CD4-positive, CD25-positive, alpha-beta regulatory T cell (primary cell): Measurements from ENCODE around the gene PLEKHG4B. TPM values are rescaled to one million over a fixed set of nuclear protein-coding genes. Genes with fewer than 3 reads are reported as not detected.

ENCODE experiments used
- ATAC-seq, 2 donors: fragments of 150-1000 bp; cut with Tn5 transposase; one replicate each; pipeline ENCODE4 v1.10.0; 2021; ENCODE audit warnings: low read depth in 2 of 2, moderate number of reproducible peaks in 2 of 2, moderate library complexity in 1 of 2
- DNase-seq, 3 donors: peaks; one replicate each; pipeline versions ENCODE4 v3.0.0 to v3.0.0-alpha.2; 2012 to 2022; ENCODE audit warnings: mixed read lengths in 1 of 3
- H3K27ac ChIP-seq: one replicate; pipeline ENCODE4 v1.7.0; 2013; ENCODE audit warnings: mild to moderate bottlenecking, low read length; ENCODE audit not compliant: insufficient read depth, poor library complexity, severe bottlenecking
- H3K27me3 ChIP-seq: one replicate; pipeline ENCODE4 v1.7.0; 2013; ENCODE audit warnings: low read length; ENCODE audit not compliant: control insufficient read depth, insufficient read depth
- H3K36me3 ChIP-seq: one replicate; pipeline ENCODE4 v1.7.0; 2013; ENCODE audit warnings: mild to moderate bottlenecking, low read length, moderate library complexity; ENCODE audit not compliant: control insufficient read depth, insufficient read depth
- H3K4me1 ChIP-seq: 2 replicates; pipeline ENCODE4 v1.7.0; 2013; ENCODE audit warnings: mild to moderate bottlenecking, low read length; ENCODE audit not compliant: insufficient read depth, control insufficient read depth, poor library complexity, severe bottlenecking
- H3K4me3 ChIP-seq: one replicate; pipeline ENCODE4 v1.7.0; 2013; ENCODE audit warnings: low read depth, mild to moderate bottlenecking, low read length, moderate library complexity
- H3K9me3 ChIP-seq, 2 experiments: 1 replicate in 1 of 2; 2 replicates in 1 of 2; pipeline ENCODE4 v1.7.0; 2013; ENCODE audit warnings: low read length in 2 of 2, mild to moderate bottlenecking in 1 of 2, moderate library complexity in 1 of 2; ENCODE audit not compliant: control insufficient read depth in 2 of 2
- H3K27ac Mint-ChIP-seq, 3 donors: one replicate each; pipeline ENCODE4 v1.8.0; 2020 to 2022; ENCODE audit warnings: mild to moderate bottlenecking in 3 of 3, mixed read lengths in 3 of 3, moderate library complexity in 2 of 3
- H3K27me3 Mint-ChIP-seq: one replicate; pipeline ENCODE4 v1.8.0; 2022; ENCODE audit warnings: mild to moderate bottlenecking, mixed read lengths
- H3K36me3 Mint-ChIP-seq: one replicate; pipeline ENCODE4 v1.8.0; 2020; ENCODE audit warnings: mixed read lengths
- H3K4me1 Mint-ChIP-seq, 4 donors: one replicate each; pipeline ENCODE4 v1.8.0; 2020 to 2022; ENCODE audit warnings: mixed read lengths in 4 of 4, mild to moderate bottlenecking in 1 of 4
- H3K4me3 Mint-ChIP-seq, 4 donors: one replicate each; pipeline ENCODE4 v1.8.0; 2020 to 2022; ENCODE audit warnings: mild to moderate bottlenecking in 4 of 4, mixed read lengths in 4 of 4, moderate library complexity in 3 of 4
- H3K9me3 Mint-ChIP-seq, 7 donors: one replicate each; pipeline ENCODE4 v1.8.0; 2020 to 2022; ENCODE audit warnings: mixed read lengths in 7 of 7, mild to moderate bottlenecking in 3 of 7, moderate library complexity in 2 of 7
- polyA plus RNA-seq, 4 donors: library from polyadenylated mRNA; unstranded; fragments of 300-500 nt; fragmentation: Illumina TruSeq; gene quantifications; one replicate each; pipeline ENCODE4 v1.2.3, GENCODE V29; 2021
- total RNA-seq: library from RNA; stranded (reverse); gene quantifications from one replicate; pipeline ENCODE4 v1.2.3, GENCODE V29; 2022

The PLEKHG4B gene
- total and polyA plus RNA-seq, 5 donors from 2014 or later = not detected

DNA sequence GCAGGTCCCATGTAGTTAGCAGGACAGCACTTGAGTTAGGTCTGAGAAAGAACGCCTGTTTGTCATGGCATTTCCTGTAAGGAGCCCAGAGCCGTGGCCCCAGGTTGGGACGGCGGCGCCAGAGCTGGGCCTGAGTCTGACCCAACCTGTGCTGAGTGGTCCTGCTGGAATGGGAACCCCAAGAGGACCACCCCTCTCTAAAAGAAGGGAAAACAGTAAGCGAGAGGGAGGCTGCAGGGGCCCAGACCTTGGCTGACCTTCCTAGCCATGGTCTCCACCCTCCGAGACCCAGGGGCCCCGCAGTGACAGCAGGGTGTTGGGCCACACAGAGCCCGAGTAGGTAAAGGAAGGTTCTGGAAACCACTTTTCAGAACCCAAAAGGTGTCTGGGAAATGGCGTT, 97.5 kb downstream of the PLEKHG4B start:
- no peaks in the 10 kb centered on the region for H3K9me3 ChIP-seq
- H3K4me1 ChIP-seq = peaks cover 9% of the 10 kb centered on the region
- ATAC-seq (no peak), DNase-seq (no peak)
- no peaks in the 10 kb centered on the region for H3K36me3 ChIP-seq
- no peaks in the 10 kb centered on the region for H3K27me3 ChIP-seq
- Mint-ChIP-seq H3K27me3 (no peaks in the 10 kb centered on the region), H3K9me3 (no peaks in the 10 kb centered on the region), H3K27ac (no peak overlapping the region), H3K4me3 (no peak overlapping the region), H3K36me3 (no peaks in the 10 kb centered on the region), H3K4me1 (peaks cover 0 to 8% (median 5%) of the 10 kb centered on the region in 4 donors)
- H3K4me3 ChIP-seq = no peak overlapping the region
- no peak overlapping the region for H3K27ac ChIP-seq

DNA sequence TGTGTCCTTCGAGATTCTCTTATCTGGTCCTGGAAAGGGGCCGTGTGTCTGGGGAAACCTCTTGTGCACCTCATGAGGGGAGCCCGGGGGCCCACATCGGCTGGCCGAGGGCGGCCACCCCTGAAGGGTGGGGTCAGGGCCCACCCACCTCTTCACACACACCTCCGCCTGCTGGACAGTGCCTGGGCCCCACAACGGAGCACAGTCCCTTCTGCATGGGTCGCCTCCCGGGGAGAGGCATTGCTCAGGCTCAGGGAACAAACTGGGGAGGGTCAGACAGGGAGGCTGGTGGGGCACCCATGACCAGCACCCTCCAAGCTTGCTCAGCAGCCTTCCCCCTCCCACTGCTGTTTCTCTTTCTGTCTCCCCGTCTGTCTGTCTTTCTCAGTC, 98.0 kb downstream of the PLEKHG4B start:
- Histone ChIP-seq H3K4me3 (no peak overlapping the region), H3K9me3 (no peaks in the 10 kb centered on the region), H3K4me1 (peaks cover 9% of the 10 kb centered on the region), H3K27me3 (no peaks in the 10 kb centered on the region), H3K36me3 (no peaks in the 10 kb centered on the region), H3K27ac (no peak overlapping the region)
- ATAC-seq (no peak), DNase-seq (no peak)
- H3K4me1 Mint-ChIP-seq = peaks cover 0 to 8% (median 5%) of the 10 kb centered on the region in 4 donors
- no peaks in the 10 kb centered on the region for H3K9me3 Mint-ChIP-seq
- H3K4me3 Mint-ChIP-seq = peak overlapping the region in 1 of 4 donors; percentile 43
- H3K36me3 Mint-ChIP-seq = no peaks in the 10 kb centered on the region
- no peaks in the 10 kb centered on the region for H3K27me3 Mint-ChIP-seq
- H3K27ac Mint-ChIP-seq = peak overlapping the region in 1 of 3 donors; percentile 47

DNA sequence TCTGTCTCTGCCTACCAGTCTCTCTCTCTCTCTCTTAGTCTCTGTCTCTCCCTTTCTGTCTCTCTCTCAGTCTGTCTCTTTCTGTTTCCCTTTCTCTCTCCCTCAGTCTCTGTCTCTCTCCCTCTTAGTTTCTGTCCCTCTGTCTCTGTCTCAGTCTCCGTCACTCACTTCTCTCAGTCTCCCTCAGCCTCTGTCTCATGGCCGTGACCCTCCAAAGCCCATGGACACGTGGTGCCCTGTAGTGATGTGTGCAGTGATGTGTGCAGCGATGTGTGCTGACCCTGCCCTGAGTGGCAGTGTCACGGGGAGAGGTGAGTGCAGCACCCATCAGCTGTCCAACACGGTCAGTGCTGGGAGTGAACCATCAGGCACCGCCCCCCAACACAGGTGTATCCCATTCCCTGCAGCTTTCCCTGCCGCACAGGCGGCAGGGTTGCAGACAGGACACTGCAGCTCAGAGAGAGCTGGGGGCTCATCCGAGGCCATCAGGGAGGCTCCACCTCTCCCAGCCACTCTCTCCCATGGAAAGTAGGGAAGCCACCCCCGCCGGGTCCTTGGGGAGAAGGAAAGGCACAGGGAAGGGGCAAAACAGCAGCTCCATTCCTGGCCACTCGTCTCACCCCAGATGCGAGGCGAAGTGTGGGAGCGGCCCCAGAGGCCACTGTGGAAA, 98.5 kb downstream of the PLEKHG4B start:
- H3K27ac ChIP-seq = no peak overlapping the region
- no peaks in the 10 kb centered on the region for H3K36me3 ChIP-seq
- H3K27me3 ChIP-seq = no peaks in the 10 kb centered on the region
- Mint-ChIP-seq H3K27me3 (no peaks in the 10 kb centered on the region), H3K4me1 (peaks cover 0 to 8% (median 5%) of the 10 kb centered on the region in 4 donors), H3K4me3 (peak overlapping the region in 1 of 4 donors; percentile 43), H3K9me3 (no peaks in the 10 kb centered on the region), H3K36me3 (no peaks in the 10 kb centered on the region), H3K27ac (peak overlapping the region in 1 of 3 donors; percentile 47)
- H3K4me3 ChIP-seq = no peak overlapping the region
- peaks cover 9% of the 10 kb centered on the region for H3K4me1 ChIP-seq
- no peak for ATAC-seq
- no peaks in the 10 kb centered on the region for H3K9me3 ChIP-seq
- DNase-seq = no peak

DNA sequence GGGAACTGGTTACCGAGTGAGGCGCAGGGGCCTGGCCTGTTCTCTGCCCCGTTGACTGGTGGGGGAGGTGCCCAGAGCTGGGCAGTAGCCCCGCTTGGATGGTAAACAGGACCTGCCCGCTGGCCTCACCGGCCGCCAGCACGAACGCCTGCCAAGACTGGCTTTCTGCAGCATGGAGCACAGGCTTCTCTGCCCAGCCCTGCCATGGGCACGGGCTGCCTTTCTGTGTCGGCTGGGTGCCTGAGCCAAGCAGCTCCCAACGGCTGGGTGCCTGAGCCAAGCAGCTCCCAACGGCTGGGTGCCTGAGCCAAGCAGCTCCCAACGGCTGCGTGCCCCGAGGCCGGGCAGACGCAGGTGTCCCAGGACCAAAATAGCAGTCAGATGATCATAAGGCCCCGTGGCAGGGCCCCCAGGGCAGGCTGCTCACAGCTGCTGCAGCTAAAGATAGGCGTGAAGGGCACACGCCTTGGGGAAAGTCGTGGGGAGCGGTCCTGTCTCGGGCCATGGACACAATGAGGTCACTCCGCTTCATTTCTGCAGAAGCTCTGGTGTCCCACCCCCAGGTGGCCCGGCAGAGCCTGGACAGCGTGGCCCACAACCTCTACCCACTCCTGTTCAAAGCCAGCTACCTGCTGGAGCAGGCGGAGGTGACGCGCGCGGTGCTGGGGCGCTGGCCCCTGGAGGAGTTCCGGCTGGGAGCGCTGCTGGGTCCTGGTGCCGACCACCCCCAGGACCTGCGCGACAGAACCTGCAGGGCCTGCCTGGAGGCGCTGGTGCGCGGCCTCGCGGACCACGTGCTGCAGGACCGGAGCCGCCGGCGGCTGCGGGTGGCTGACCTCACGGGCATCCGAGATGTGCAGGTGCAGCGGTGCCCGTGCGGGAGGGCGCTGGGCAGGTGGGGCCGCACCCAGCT, 99.3 kb downstream of the PLEKHG4B start, which contains the start of gene LRRC14B:
TSS of gene LRRC14B (plus strand) at position 460 of the 913 bp plus-strand sequence. CDS start at position 504, 44 bp downstream.
- H3K4me1 Mint-ChIP-seq = peaks cover 0 to 8% (median 5%) of the 10 kb centered on the region in 4 donors

DNA sequence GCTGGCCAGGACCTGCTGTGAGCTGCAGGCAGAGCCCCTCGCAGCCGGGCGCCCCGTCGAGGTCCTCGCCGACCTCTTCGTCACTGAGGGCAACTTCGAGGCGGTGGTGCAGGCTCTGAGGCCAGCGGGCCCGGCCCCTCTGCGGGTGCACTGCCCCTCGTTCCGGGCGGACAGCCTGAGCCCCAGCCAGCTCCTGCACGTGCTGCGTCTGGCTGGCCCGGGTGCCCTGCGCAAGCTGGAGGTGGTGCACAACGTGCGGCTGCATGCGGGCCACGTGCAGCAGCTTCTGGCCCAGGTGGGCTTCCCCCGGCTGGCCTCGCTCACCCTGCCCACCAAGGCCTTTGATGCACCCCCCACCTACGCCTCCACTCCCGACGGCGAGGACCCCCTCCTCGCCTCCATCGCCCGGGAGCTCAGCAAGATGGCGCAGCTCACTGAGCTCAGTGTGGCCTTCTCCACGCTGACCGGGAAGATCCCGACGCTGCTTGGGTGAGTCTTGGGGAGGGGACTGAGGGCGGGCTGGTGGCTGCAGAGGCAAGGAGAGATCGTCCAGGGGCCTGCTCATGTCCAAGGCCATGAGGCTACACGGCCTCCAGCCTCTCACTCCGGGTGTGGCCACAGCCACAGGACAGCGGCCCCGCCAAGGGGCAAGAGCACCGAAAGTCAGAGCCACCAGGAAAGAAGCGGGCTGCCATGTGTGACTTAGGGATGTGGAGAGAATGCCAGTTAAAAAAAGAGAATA, 100.2 kb downstream of the PLEKHG4B start:
- ATAC-seq (no peak), DNase-seq (no peak)
- H3K4me1 Mint-ChIP-seq = peaks cover 0 to 8% (median 5%) of the 10 kb centered on the region in 4 donors
- H3K4me3 Mint-ChIP-seq = no peak overlapping the region
- Histone ChIP-seq H3K9me3 (no peaks in the 10 kb centered on the region), H3K27ac (no peak overlapping the region), H3K4me3 (no peak overlapping the region), H3K27me3 (no peaks in the 10 kb centered on the region), H3K4me1 (peaks cover 9% of the 10 kb centered on the region), H3K36me3 (no peaks in the 10 kb centered on the region)
- no peak overlapping the region for H3K27ac Mint-ChIP-seq
- H3K36me3 Mint-ChIP-seq = no peaks in the 10 kb centered on the region
- H3K9me3 Mint-ChIP-seq = no peaks in the 10 kb centered on the region
- no peaks in the 10 kb centered on the region for H3K27me3 Mint-ChIP-seq

More for the DNA sequence above, 99.3 kb downstream of the PLEKHG4B start, which contains the start of gene LRRC14B:
- Histone ChIP-seq H3K27me3 (no peaks in the 10 kb centered on the region), H3K4me1 (peaks cover 9% of the 10 kb centered on the region), H3K9me3 (no peaks in the 10 kb centered on the region), H3K36me3 (no peaks in the 10 kb centered on the region), H3K27ac (no peak within 1 kb of the TSS), H3K4me3 (no peak within 1 kb of the TSS)
- Mint-ChIP-seq H3K27ac (peak within 1 kb of the TSS in 1 of 3 donors; percentile 47), H3K36me3 (no peaks in the 10 kb centered on the region), H3K27me3 (no peaks in the 10 kb centered on the region), H3K9me3 (no peaks in the 10 kb centered on the region), H3K4me3 (peak within 1 kb of the TSS in 1 of 4 donors; percentile 29)
- ATAC-seq (no peak), DNase-seq (peak in 1 of 3 donors; percentile 9)

GRCh38 chr5:192691-192969, 100.7 kb downstream of the PLEKHG4B start:
- H3K27ac ChIP-seq = no peak overlapping the region
- Mint-ChIP-seq H3K4me3 (no peak overlapping the region), H3K27me3 (no peaks in the 10 kb centered on the region), H3K4me1 (peaks cover 0 to 8% (median 5%) of the 10 kb centered on the region in 4 donors), H3K36me3 (no peaks in the 10 kb centered on the region), H3K9me3 (no peaks in the 10 kb centered on the region), H3K27ac (no peak overlapping the region)
- H3K9me3 ChIP-seq = no peaks in the 10 kb centered on the region
- H3K36me3 ChIP-seq = no peaks in the 10 kb centered on the region
- H3K4me3 ChIP-seq = no peak overlapping the region
- H3K27me3 ChIP-seq = no peaks in the 10 kb centered on the region
- ATAC-seq = no peak
- peaks cover 9% of the 10 kb centered on the region for H3K4me1 ChIP-seq
- no peak for DNase-seq

GRCh38 chr5:192970-193831, 101.2 kb downstream of the PLEKHG4B start:
- Mint-ChIP-seq H3K27me3 (no peaks in the 10 kb centered on the region), H3K4me1 (peaks cover 0 to 8% (median 5%) of the 10 kb centered on the region in 4 donors), H3K27ac (no peak overlapping the region), H3K9me3 (no peaks in the 10 kb centered on the region), H3K36me3 (no peaks in the 10 kb centered on the region), H3K4me3 (no peak overlapping the region)
- no peak overlapping the region for H3K27ac ChIP-seq
- peaks cover 7% of the 10 kb centered on the region for H3K4me1 ChIP-seq
- H3K4me3 ChIP-seq = no peak overlapping the region
- ATAC-seq (no peak), DNase-seq (no peak)
- no peaks in the 10 kb centered on the region for H3K9me3 ChIP-seq
- no peaks in the 10 kb centered on the region for H3K36me3 ChIP-seq
- no peaks in the 10 kb centered on the region for H3K27me3 ChIP-seq
